ENCODE results near the gene GABBR2. TPM values are rescaled to one million over a fixed set of nuclear protein-coding genes. Genes with fewer than 3 reads are reported as not detected.

Gene GABBR2
- total and polyA plus RNA-seq, 2 donors (not counting 1 experiment from before 2014, with no cell fraction given) = 0.03 TPM; not detected in 1

DNA sequence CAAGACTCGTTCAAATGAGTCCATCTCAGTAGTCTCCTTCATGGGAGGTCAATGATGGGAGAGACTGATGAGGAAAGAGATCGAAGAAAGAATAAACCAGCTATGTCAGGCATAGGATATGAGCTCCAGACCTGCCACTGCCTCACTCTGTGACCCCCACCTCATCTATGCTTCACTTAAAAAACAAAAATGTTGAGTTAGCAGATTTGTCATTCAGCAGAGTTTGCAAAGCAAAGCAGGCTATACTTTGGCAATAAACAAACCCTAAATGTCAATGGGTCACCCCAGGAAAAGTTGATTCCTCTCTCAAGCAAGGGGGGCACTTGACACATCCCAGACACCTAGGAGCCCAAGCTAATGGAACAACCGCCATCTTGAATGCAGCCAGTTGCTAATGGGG is 117.0 kb downstream of the GABBR2 start:
- no peaks in the 10 kb centered on the region for H3K36me3 ChIP-seq (replicated peaks in 1 of 2; ENCODE audit: control extremely low read depth in 1 of 2, control insufficient read depth in 1 of 2, extremely low read depth in 1 of 2, insufficient read depth in 2 of 2, low read length in 1 of 2)
- no peak overlapping the region for H3K4me2 ChIP-seq (replicated peaks; ENCODE audit: low read depth, low read length, poor library complexity, severe bottlenecking)
- WGBS (ENCODE audit: insufficient coverage) = 100% methylated on average over 1 of the region's 3 CpGs
- Mint-ChIP-seq H3K27ac (no peak overlapping the region), H3K4me3 (no peak overlapping the region), H3K27me3 (peaks cover 26% of the 10 kb centered on the region), H3K4me1 (no peaks in the 10 kb centered on the region), H3K9me3 (ENCODE audit: insufficient read depth) (no peaks in the 10 kb centered on the region)
- H4K20me1 ChIP-seq (ENCODE audit: control insufficient read depth, insufficient read depth, low read length, poor library complexity, severe bottlenecking) = no peaks in the 10 kb centered on the region
- TF ChIP-seq EZH2 (IDR thresholded peaks at IDR 0.05; ENCODE audit: borderline replicate concordance, insufficient read depth, low read depth, low read length, poor library complexity, severe bottlenecking) = no peak
- TF ChIP-seq, protein P1, sequence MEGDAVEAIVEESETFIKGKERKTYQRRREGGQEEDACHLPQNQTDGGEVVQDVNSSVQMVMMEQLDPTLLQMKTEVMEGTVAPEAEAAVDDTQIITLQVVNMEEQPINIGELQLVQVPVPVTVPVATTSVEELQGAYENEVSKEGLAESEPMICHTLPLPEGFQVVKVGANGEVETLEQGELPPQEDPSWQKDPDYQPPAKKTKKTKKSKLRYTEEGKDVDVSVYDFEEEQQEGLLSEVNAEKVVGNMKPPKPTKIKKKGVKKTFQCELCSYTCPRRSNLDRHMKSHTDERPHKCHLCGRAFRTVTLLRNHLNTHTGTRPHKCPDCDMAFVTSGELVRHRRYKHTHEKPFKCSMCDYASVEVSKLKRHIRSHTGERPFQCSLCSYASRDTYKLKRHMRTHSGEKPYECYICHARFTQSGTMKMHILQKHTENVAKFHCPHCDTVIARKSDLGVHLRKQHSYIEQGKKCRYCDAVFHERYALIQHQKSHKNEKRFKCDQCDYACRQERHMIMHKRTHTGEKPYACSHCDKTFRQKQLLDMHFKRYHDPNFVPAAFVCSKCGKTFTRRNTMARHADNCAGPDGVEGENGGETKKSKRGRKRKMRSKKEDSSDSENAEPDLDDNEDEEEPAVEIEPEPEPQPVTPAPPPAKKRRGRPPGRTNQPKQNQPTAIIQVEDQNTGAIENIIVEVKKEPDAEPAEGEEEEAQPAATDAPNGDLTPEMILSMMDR (IDR thresholded peaks at IDR 0.05) = no peak
- no peak overlapping the region for H3K4me3 ChIP-seq (ENCODE audit: control extremely low read depth in 1 of 5, extremely low read depth in 1 of 5, insufficient read depth in 1 of 5, low read depth in 2 of 5, low read length in 4 of 5)
- ATAC-seq (ENCODE audit: low read depth) (no peak), DNase-seq (no peak)
- H3K27ac ChIP-seq (ENCODE audit: low read length in 2 of 2) = no peak overlapping the region
- POLR2A ChIA-PET = no interaction called here
- H3K79me2 ChIP-seq (ENCODE audit: control insufficient read depth, insufficient read depth, low read length) = no peaks in the 10 kb centered on the region
- CTCF ChIA-PET = no interaction called here
- H3K9me3 ChIP-seq (ENCODE audit: control extremely low read depth in 1 of 3, control insufficient read depth in 2 of 3, insufficient read depth in 1 of 3, low read length in 2 of 3) = no peaks in the 10 kb centered on the region
- intact Hi-C loops (cut with micrococcal nuclease) = no loop called here
- H3K27me3 ChIP-seq (replicated peaks in 1 of 4; ENCODE audit: control extremely low read depth in 1 of 4, control insufficient read depth in 3 of 4, insufficient read depth in 4 of 4, low read length in 3 of 4) = peaks cover 0 to 3% (median 0%) of the 10 kb centered on the region in 4 experiments
- H2AFZ ChIP-seq (ENCODE audit: insufficient read depth, low read depth, low read length, poor library complexity, severe bottlenecking) = no peak overlapping the region
- no peak overlapping the region for H3K9ac ChIP-seq (ENCODE audit: low read length)
- no peaks in the 10 kb centered on the region for H3K4me1 ChIP-seq (ENCODE audit: control insufficient read depth in 2 of 2, insufficient read depth in 2 of 2, low read length in 2 of 2)

DNA sequence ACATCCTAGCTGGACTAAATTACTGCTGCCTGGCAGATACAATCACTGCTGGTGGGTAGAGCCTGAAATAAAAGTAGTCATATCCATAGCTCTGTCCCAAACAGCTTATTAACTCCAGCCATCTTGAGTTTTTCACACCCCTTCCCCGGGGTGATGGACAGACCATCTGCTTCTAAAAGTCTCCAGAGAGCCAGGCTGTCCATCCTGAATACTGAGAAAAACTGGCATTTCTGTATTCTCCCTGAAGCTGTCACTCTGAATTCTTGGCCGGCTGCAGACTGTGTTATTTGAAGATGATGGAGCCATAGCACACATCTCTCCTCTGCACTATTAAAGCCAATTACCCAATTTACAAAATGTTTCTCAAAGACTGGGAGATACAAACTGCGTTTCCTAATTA is 118.6 kb downstream of the GABBR2 start:
- ATAC-seq (ENCODE audit: low read depth) (no peak), DNase-seq (no peak)
- Histone ChIP-seq H3K27me3 (replicated peaks in 1 of 4; ENCODE audit: control extremely low read depth in 1 of 4, control insufficient read depth in 3 of 4, insufficient read depth in 4 of 4, low read length in 3 of 4) (peaks cover 0 to 3% (median 0%) of the 10 kb centered on the region in 4 experiments), H2AFZ (ENCODE audit: insufficient read depth, low read depth, low read length, poor library complexity, severe bottlenecking) (no peak overlapping the region), H3K27ac (ENCODE audit: low read length in 2 of 2) (no peak overlapping the region), H3K36me3 (replicated peaks in 1 of 2; ENCODE audit: control extremely low read depth in 1 of 2, control insufficient read depth in 1 of 2, extremely low read depth in 1 of 2, insufficient read depth in 2 of 2, low read length in 1 of 2) (no peaks in the 10 kb centered on the region), H3K4me2 (replicated peaks; ENCODE audit: low read depth, low read length, poor library complexity, severe bottlenecking) (no peak overlapping the region), H3K9me3 (ENCODE audit: control extremely low read depth in 1 of 3, control insufficient read depth in 2 of 3, insufficient read depth in 1 of 3, low read length in 2 of 3) (no peaks in the 10 kb centered on the region), H3K9ac (ENCODE audit: low read length) (no peak overlapping the region), H3K4me3 (ENCODE audit: control extremely low read depth in 1 of 5, extremely low read depth in 1 of 5, insufficient read depth in 1 of 5, low read depth in 2 of 5, low read length in 4 of 5) (no peak overlapping the region), H4K20me1 (ENCODE audit: control insufficient read depth, insufficient read depth, low read length, poor library complexity, severe bottlenecking) (no peaks in the 10 kb centered on the region), H3K79me2 (ENCODE audit: control insufficient read depth, insufficient read depth, low read length) (no peaks in the 10 kb centered on the region), H3K4me1 (ENCODE audit: control insufficient read depth in 2 of 2, insufficient read depth in 2 of 2, low read length in 2 of 2) (no peaks in the 10 kb centered on the region)
- H3K9me3 Mint-ChIP-seq (ENCODE audit: insufficient read depth) = no peaks in the 10 kb centered on the region
- WGBS (ENCODE audit: insufficient coverage) = 86% methylated on average over 2 of the region's 3 CpGs
- no peak overlapping the region for H3K4me3 Mint-ChIP-seq
- no peak for TF ChIP-seq EZH2 (IDR thresholded peaks at IDR 0.05; ENCODE audit: borderline replicate concordance, insufficient read depth, low read depth, low read length, poor library complexity, severe bottlenecking)
- TF ChIP-seq, protein P1 (IDR thresholded peaks at IDR 0.05) = no peak
- no peaks in the 10 kb centered on the region for H3K4me1 Mint-ChIP-seq
- H3K27me3 Mint-ChIP-seq = peaks cover 29% of the 10 kb centered on the region
- POLR2A ChIA-PET = no interaction called here
- intact Hi-C loops (cut with micrococcal nuclease) = no loop called here
- CTCF ChIA-PET = no interaction called here
- no peak overlapping the region for H3K27ac Mint-ChIP-seq

All from B cell (primary cell).